ENCODE results near the gene CPA3.

The CPA3 gene

GRCh38 chr3:148829926-148830325, 35.2 kb upstream of the CPA3 start:
- no peak for DNase-seq (ENCODE audit: insufficient read length, low spot score)
- FAIRE-seq, result no peak

GRCh38 chr3:148833223-148833622, 31.9 kb upstream of the CPA3 start:
- TF ChIP-seq SPI1 (IDR thresholded peaks at IDR 0.05; ENCODE audit: low read depth, low read length) (no peak), PAX5 (IDR thresholded peaks at IDR 0.05; ENCODE audit: insufficient read depth, low read length, severe bottlenecking) (no peak), POU2F2 (IDR thresholded peaks at IDR 0.05; ENCODE audit: low read depth, low read length) (no peak), POLR2A (IDR thresholded peaks at IDR 0.05; ENCODE audit: low read depth, low read length) (no peak)
- FAIRE-seq, result no peak

More at GRCh38 chr3:148829926-148830325, 35.2 kb upstream of the CPA3 start:
- TF ChIP-seq SPI1 (IDR thresholded peaks at IDR 0.05; ENCODE audit: low read depth, low read length) (no peak), POLR2A (IDR thresholded peaks at IDR 0.05; ENCODE audit: low read depth, low read length) (no peak), TAF1 (IDR thresholded peaks at IDR 0.05; ENCODE audit: low read depth, low read length) (no peak), PAX5 (IDR thresholded peaks at IDR 0.05; ENCODE audit: insufficient read depth, low read length, severe bottlenecking) (no peak), POU2F2 (IDR thresholded peaks at IDR 0.05; ENCODE audit: low read depth, low read length) (no peak), POLR2AphosphoS5 (IDR thresholded peaks at IDR 0.05; ENCODE audit: low read depth, low read length) (no peak)

GRCh38 chr3:148839805-148840204, 25.3 kb upstream of the CPA3 start:
- no peak for TF ChIP-seq POU2F2 (IDR thresholded peaks at IDR 0.05; ENCODE audit: low read depth, low read length)
- no peak for TF ChIP-seq PAX5 (IDR thresholded peaks at IDR 0.05; ENCODE audit: insufficient read depth, low read length, severe bottlenecking)
- no peak for TF ChIP-seq SPI1 (IDR thresholded peaks at IDR 0.05; ENCODE audit: low read depth, low read length)
- DNase-seq (ENCODE audit: insufficient read length, low spot score), result no peak
- peak; percentile 51 for FAIRE-seq

More at GRCh38 chr3:148833223-148833622, 31.9 kb upstream of the CPA3 start:
- DNase-seq (ENCODE audit: insufficient read length, low spot score), result no peak

GRCh38 chr3:148840451-148840850, 24.6 kb upstream of the CPA3 start:
- TF ChIP-seq POU2F2 (IDR thresholded peaks at IDR 0.05; ENCODE audit: low read depth, low read length) (no peak), POLR2A (IDR thresholded peaks at IDR 0.05; ENCODE audit: low read depth, low read length) (no peak), POLR2AphosphoS5 (IDR thresholded peaks at IDR 0.05; ENCODE audit: low read depth, low read length) (no peak), PAX5 (IDR thresholded peaks at IDR 0.05; ENCODE audit: insufficient read depth, low read length, severe bottlenecking) (no peak), SPI1 (IDR thresholded peaks at IDR 0.05; ENCODE audit: low read depth, low read length) (no peak), TAF1 (IDR thresholded peaks at IDR 0.05; ENCODE audit: low read depth, low read length) (no peak)
- DNase-seq (ENCODE audit: insufficient read length, low spot score) (no peak), FAIRE-seq (no peak)

- TF ChIP-seq POU2F2 (IDR thresholded peaks at IDR 0.05; ENCODE audit: low read depth, low read length) (no peak), SPI1 (IDR thresholded peaks at IDR 0.05; ENCODE audit: low read depth, low read length) (no peak), POLR2A (IDR thresholded peaks at IDR 0.05; ENCODE audit: low read depth, low read length) (no peak), TAF1 (IDR thresholded peaks at IDR 0.05; ENCODE audit: low read depth, low read length) (no peak), POLR2AphosphoS5 (IDR thresholded peaks at IDR 0.05; ENCODE audit: low read depth, low read length) (no peak), PAX5 (IDR thresholded peaks at IDR 0.05; ENCODE audit: insufficient read depth, low read length, severe bottlenecking) (no peak)
- DNase-seq (ENCODE audit: insufficient read length, low spot score) (no peak), FAIRE-seq (no peak)
Observed at GRCh38 chr3:148845756-148846395, 19.2 kb upstream of the CPA3 start.

- TF ChIP-seq SPI1 (IDR thresholded peaks at IDR 0.05; ENCODE audit: low read depth, low read length) (no peak), POLR2AphosphoS5 (IDR thresholded peaks at IDR 0.05; ENCODE audit: low read depth, low read length) (no peak), PAX5 (IDR thresholded peaks at IDR 0.05; ENCODE audit: insufficient read depth, low read length, severe bottlenecking) (no peak), TAF1 (IDR thresholded peaks at IDR 0.05; ENCODE audit: low read depth, low read length) (no peak), POU2F2 (IDR thresholded peaks at IDR 0.05; ENCODE audit: low read depth, low read length) (no peak), POLR2A (IDR thresholded peaks at IDR 0.05; ENCODE audit: low read depth, low read length) (no peak)
- DNase-seq (ENCODE audit: insufficient read length, low spot score), result no peak
Observed at GRCh38 chr3:148847351-148847750, 17.7 kb upstream of the CPA3 start.

GRCh38 chr3:148848410-148848809, 16.7 kb upstream of the CPA3 start:
- TF ChIP-seq POLR2A (IDR thresholded peaks at IDR 0.05; ENCODE audit: low read depth, low read length) (no peak), TAF1 (IDR thresholded peaks at IDR 0.05; ENCODE audit: low read depth, low read length) (no peak), POLR2AphosphoS5 (IDR thresholded peaks at IDR 0.05; ENCODE audit: low read depth, low read length) (no peak), POU2F2 (IDR thresholded peaks at IDR 0.05; ENCODE audit: low read depth, low read length) (no peak), PAX5 (IDR thresholded peaks at IDR 0.05; ENCODE audit: insufficient read depth, low read length, severe bottlenecking) (no peak), SPI1 (IDR thresholded peaks at IDR 0.05; ENCODE audit: low read depth, low read length) (no peak)
- DNase-seq (ENCODE audit: insufficient read length, low spot score) (no peak), FAIRE-seq (no peak)

More at GRCh38 chr3:148847351-148847750, 17.7 kb upstream of the CPA3 start:
- FAIRE-seq, result no peak

GRCh38 chr3:148852271-148852992, 12.7 kb upstream of the CPA3 start:
- no peak for TF ChIP-seq PAX5 (IDR thresholded peaks at IDR 0.05; ENCODE audit: insufficient read depth, low read length, severe bottlenecking)
- FAIRE-seq, result no peak
- no peak for DNase-seq (ENCODE audit: insufficient read length, low spot score)

- DNase-seq (ENCODE audit: insufficient read length, low spot score) (no peak), FAIRE-seq (no peak)
- TF ChIP-seq PAX5 (IDR thresholded peaks at IDR 0.05; ENCODE audit: insufficient read depth, low read length, severe bottlenecking) (no peak), SPI1 (IDR thresholded peaks at IDR 0.05; ENCODE audit: low read depth, low read length) (no peak), POU2F2 (IDR thresholded peaks at IDR 0.05; ENCODE audit: low read depth, low read length) (no peak), POLR2A (IDR thresholded peaks at IDR 0.05; ENCODE audit: low read depth, low read length) (no peak), POLR2AphosphoS5 (IDR thresholded peaks at IDR 0.05; ENCODE audit: low read depth, low read length) (no peak), TAF1 (IDR thresholded peaks at IDR 0.05; ENCODE audit: low read depth, low read length) (no peak)
Observed at GRCh38 chr3:148853076-148853475, 12.0 kb upstream of the CPA3 start.

GRCh38 chr3:148854061-148854460, 11.0 kb upstream of the CPA3 start:
- FAIRE-seq (no peak), DNase-seq (ENCODE audit: insufficient read length, low spot score) (no peak)
- no peak for TF ChIP-seq POLR2A (IDR thresholded peaks at IDR 0.05; ENCODE audit: low read depth, low read length)
- TF ChIP-seq POU2F2 (IDR thresholded peaks at IDR 0.05; ENCODE audit: low read depth, low read length), result no peak
- TF ChIP-seq TAF1 (IDR thresholded peaks at IDR 0.05; ENCODE audit: low read depth, low read length), result no peak
- no peak for TF ChIP-seq PAX5 (IDR thresholded peaks at IDR 0.05; ENCODE audit: insufficient read depth, low read length, severe bottlenecking)
- no peak for TF ChIP-seq SPI1 (IDR thresholded peaks at IDR 0.05; ENCODE audit: low read depth, low read length)
- no peak for TF ChIP-seq POLR2AphosphoS5 (IDR thresholded peaks at IDR 0.05; ENCODE audit: low read depth, low read length)
